Activated gamma-delta T cell (primary cell): ENCODE measurements around the gene RAB27B.
"Not testable (repeated sequence)": the region's sequence is repeated elsewhere in the genome, so short reads cannot be mapped to it uniquely, and the experiment has no call there.

Experiments
- DNase-seq: peaks from one replicate; lab custom pipeline; 2025; lab: John Stamatoyannopoulos, UW

The RAB27B gene

GRCh38 chr18:54815086-54815485 is 13.2 kb upstream of the RAB27B start:
- no peak for DNase-seq

DNA sequence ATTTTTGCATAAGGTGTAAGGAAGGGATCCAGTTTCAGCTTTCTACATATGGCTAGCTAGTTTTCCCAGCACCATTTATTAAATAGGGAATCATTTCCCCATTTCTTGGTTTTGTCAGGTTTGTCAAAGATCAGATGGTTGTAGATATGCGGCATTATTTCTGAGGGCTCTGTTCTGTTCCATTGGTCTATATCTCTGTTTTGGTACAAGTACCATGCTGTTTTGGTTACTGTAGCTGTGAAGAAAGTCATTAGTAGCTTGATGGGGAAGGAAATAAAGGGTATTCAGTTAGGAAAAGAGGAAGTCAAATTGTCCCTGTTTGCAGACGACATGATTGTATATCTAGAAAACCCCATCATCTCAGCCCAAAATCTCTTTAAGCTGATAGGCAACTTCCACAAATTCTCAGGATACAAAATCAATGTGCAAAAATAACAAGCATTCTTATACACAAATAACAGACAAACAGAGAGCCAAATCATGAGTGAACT is 7.4 kb upstream of the RAB27B start:
- not testable (repeated sequence) for DNase-seq

- DNase-seq = no peak
Observed at GRCh38 chr18:54822872-54823845, 5.1 kb upstream of the RAB27B start.

DNA sequence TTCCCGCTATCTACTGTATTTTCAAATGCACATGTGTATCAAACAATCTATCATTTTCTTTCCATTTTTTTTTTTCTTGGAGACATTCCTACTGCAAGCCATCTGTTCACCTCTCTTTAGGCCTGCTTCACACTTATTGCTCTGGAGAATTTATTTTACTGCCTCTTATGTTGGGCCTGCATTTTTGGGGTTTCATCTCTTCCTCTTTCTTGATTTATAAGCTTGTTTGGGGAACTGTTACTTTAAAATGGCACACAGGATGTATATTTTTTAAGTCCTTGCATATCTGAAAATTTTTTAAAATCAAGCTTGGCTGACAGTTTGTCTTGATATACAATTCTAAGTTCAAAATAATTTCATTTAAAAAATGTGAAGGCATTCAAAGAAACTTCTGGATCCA is 3.5 kb upstream of the RAB27B start:
- no peak for DNase-seq

- DNase-seq = no peak
Observed at GRCh38 chr18:54825601-54826344, 2.5 kb upstream of the RAB27B start.

GRCh38 chr18:54828986-54829385 is 709 bp downstream of the RAB27B start:
- DNase-seq = no peak

DNA sequence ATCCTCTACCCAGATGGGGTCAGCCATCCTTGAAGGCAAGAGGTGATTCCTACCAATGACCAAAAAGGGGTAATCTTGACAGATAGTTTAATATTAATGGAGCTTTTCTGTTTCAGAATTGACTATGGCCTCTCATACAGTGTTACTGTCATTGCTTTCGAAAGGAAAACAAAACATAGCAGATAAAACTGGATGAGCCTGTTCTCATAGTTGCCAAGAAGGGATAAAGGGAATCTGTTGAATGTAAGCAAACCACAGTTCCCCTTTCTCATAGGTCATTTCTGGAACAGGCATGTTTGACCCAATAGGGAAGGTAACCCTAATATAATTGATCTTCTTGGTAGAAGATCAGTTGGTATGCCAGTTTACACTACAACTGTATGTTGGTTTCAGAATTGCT is 1.6 kb downstream of the RAB27B start:
- DNase-seq = no peak

GRCh38 chr18:54830260-54830659 is 2.0 kb downstream of the RAB27B start:
- DNase-seq = no peak

- no peak for DNase-seq
Observed at GRCh38 chr18:54830866-54831265, 2.6 kb downstream of the RAB27B start.

DNA sequence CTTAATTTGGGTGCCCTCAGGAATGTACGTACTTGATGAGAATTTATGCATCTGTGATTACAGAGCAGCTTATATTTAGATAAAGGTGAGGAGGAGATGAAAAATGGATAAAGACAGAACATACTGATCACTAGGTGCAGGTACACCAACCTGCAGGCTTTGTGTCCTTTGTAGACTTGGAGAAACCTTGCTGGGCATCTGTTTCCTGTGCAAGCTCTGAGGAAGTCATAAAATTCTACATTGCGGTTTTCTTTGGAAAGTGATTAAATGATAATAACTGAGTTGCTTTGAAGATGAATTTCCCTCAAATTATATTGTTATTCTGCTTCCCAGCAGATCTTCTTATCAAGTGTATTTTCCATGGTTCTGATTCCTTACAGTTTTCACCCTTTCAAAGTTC is 7.7 kb downstream of the RAB27B start:
- no peak for DNase-seq

GRCh38 chr18:54843314-54843713 is 15.0 kb downstream of the RAB27B start:
- DNase-seq = no peak

DNA sequence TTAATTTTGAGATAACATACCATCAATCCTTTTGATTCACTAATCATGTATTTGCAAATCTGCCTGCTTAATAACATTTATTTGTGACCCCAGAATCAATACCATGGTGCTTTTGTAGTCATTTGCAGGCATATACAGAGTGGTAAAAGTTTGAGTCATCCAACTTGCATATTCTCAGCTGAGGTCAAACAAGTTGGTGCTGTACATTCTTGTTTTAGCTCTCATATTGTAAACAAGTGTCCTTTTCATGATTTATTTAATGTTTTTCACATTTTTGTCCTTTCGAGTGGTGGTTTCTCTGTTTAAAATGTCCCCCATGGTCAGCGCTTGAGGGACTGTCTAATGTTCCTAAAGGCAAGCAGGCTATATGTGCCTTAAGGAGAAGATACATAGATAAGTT is 17.5 kb downstream of the RAB27B start:
- DNase-seq = no peak

DNA sequence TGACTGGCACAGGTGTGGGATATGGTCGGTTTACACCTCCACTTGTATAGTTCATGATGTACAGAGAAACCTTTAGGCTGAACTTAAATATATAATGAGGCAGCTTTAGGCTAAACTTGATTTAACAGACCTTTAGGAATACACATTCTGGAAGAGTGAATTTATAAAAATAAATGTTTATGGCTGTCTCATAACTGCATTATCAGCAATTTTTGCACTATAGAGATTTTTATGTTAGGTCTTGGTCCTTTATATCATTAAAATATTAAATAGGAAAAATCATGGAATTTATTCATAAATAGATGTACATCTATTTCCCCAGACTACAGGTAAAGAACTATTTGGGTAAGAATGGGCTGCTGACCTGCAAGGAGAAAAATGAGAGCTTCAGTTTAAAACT is 19.8 kb downstream of the RAB27B start:
- DNase-seq = no peak

GRCh38 chr18:54849683-54850082 is 21.4 kb downstream of the RAB27B start:
- DNase-seq = no peak

- no peak for DNase-seq
Observed at GRCh38 chr18:54850598-54850997, 22.3 kb downstream of the RAB27B start.

GRCh38 chr18:54852780-54853675 is 24.8 kb downstream of the RAB27B start:
- no peak for DNase-seq

GRCh38 chr18:54855050-54855449 is 26.8 kb downstream of the RAB27B start:
- DNase-seq = not testable (repeated sequence)

DNA sequence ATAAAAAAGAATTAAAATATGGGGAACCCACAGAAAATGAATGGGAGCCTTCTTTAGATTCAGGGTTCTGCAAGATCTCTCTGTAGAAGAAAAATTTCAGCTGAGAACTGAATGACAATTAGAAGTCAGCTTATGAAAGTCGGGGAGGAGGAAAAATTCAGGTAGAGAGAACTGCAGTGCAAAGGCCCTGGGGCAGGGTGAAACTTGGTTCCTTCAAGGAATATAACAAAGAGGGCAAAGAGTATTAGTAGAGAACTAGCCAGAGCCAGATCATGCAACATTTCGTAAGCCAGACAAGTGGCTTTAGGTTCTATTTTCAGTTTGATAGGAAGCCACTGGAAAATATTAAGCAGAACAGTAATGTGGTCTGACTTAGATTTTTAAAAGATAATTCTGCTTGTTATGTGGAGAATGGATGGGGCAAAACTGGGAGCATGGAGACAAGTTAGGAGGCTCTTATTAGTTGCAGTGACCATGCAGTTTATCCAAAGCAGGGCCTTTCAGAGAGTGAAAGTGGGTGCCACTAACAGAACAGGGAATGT is 27.9 kb downstream of the RAB27B start:
- DNase-seq = no peak

- no peak for DNase-seq
Observed at GRCh38 chr18:54857499-54857898, 29.2 kb downstream of the RAB27B start.

DNA sequence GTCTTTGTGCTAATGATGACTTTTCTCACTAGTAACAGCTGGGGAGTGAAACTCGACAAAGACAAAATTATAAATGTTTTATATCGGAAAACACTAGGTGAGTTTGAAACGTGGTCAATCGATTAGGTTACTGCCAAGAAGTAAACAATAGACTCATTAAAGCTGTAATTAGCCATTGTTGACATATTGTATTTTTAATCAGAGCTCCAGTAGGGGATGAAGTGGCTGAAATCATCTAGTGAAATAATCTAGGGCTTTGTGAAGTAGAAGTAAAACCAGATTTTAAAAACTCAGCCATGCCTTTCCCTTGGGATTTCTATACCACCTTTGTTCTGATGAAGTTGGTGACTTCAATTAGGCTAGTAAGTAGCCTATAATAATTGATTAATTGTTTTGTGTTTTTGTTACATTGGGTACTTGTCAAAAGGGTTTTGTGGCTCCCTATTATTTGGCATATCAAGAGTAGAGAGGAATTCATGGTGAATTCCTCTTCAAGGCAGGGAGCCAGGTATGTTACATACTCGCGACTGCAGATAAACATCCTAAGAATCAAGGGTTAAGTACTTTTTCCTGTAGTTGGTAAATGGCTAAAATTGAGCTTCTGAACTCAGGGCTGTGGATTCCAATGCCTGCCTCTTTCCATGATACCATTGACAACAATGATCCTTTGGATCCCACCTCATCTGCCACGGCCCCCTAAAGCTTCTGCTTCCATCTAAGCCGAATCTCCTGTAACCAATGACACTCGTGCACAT is 31.6 kb downstream of the RAB27B start:
- no peak for DNase-seq

DNA sequence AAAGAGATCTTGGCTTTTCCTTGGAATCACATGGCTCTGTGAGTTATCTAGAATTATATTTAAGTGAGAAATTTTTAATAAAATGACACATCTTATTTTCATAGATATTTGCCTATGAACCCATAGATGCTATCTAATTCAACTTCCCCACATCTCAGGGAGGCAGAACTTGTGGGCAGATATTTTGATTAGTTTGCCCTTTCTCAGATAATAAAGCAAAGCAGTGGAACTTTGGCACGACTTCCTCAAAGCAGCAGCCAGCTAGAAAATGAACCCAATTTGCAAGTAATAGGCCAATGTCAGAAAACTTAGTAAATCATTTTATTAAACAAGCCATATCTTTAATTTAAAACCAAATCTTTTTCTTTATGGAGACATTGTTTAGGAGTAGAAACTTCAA is 32.7 kb downstream of the RAB27B start:
- no peak for DNase-seq
